GM10266 (cell line): ENCODE data around the gene ZDHHC14.

Source experiments
- DNase-seq: peaks from one replicate; pipeline ENCODE4 v3.0.0; 2012; ENCODE audit errors: extremely low spot score
- CTCF ChIP-seq: IDR thresholded peaks from 2 replicates; pipeline ENCODE4 v1.5.1; 2012; ENCODE audit warnings: mild to moderate bottlenecking, low read depth; ENCODE audit not compliant: control insufficient read depth, insufficient read depth; ENCODE audit errors: missing control alignments

The ZDHHC14 gene

GRCh38 chr6:157443066-157443800 lies 62.2 kb downstream of the ZDHHC14 start:
- peak; percentile 32 for DNase-seq
- no peak for TF ChIP-seq CTCF

- no peak for TF ChIP-seq CTCF
- no peak for DNase-seq
Observed at GRCh38 chr6:157445277-157446009, 64.5 kb downstream of the ZDHHC14 start.

GRCh38 chr6:157447735-157448134 lies 66.7 kb downstream of the ZDHHC14 start:
- no peak for TF ChIP-seq CTCF
- no peak for DNase-seq

GRCh38 chr6:157449610-157450009 lies 68.6 kb downstream of the ZDHHC14 start:
- DNase-seq: no peak
- no peak for TF ChIP-seq CTCF

GRCh38 chr6:157450931-157451742 lies 70.1 kb downstream of the ZDHHC14 start:
- DNase-seq: no peak
- no peak for TF ChIP-seq CTCF

GRCh38 chr6:157452096-157452495 lies 71.1 kb downstream of the ZDHHC14 start:
- no peak for DNase-seq
- TF ChIP-seq CTCF: no peak

- TF ChIP-seq CTCF: no peak
- DNase-seq: no peak
Observed at GRCh38 chr6:157453131-157453530, 72.1 kb downstream of the ZDHHC14 start.
